HG02798 (cell line): ENCODE data around the gene TCF4.

Experiments
- ATAC-seq: cut with Tn5 transposase; IDR thresholded peaks from one replicate; pipeline ENCODE4 v1.9.1; 2021; ENCODE audit warnings: mild to moderate bottlenecking; ENCODE audit not compliant: unreplicated experiment, poor library complexity

The TCF4 gene

GRCh38 chr18:55588111-55588869 is at the start of gene TCF4:
Gene TCF4, minus strand, starts transcription at chr18:55588192. Its CDS starts 1,076 bp downstream, at chr18:55587116.
- no peak for ATAC-seq

GRCh38 chr18:55637204-55637603 is 49.2 kb upstream of the TCF4 start:
- ATAC-seq = no peak

- no peak for ATAC-seq
Measured at GRCh38 chr18:55635439-55635838, 47.4 kb upstream of the TCF4 start.

- no peak for ATAC-seq
Measured at GRCh38 chr18:55634545-55634944, 46.6 kb upstream of the TCF4 start.

GRCh38 chr18:55633032-55633431 is 45.0 kb upstream of the TCF4 start:
- no peak for ATAC-seq

- no peak for ATAC-seq
Measured at GRCh38 chr18:55629133-55629532, 41.1 kb upstream of the TCF4 start.

- no peak for ATAC-seq
Measured at GRCh38 chr18:55627007-55627406, 39.0 kb upstream of the TCF4 start.

- no peak for ATAC-seq
Measured at GRCh38 chr18:55625901-55626300, 37.9 kb upstream of the TCF4 start.

GRCh38 chr18:55623626-55624025 is 35.6 kb upstream of the TCF4 start:
- ATAC-seq = no peak

- ATAC-seq = no peak
Measured at GRCh38 chr18:55610506-55610905, 22.5 kb upstream of the TCF4 start.

GRCh38 chr18:55609160-55609825 is 21.3 kb upstream of the TCF4 start:
- no peak for ATAC-seq

GRCh38 chr18:55608497-55608896 is 20.5 kb upstream of the TCF4 start:
- ATAC-seq = no peak

- no peak for ATAC-seq
Measured at GRCh38 chr18:55607773-55608172, 19.8 kb upstream of the TCF4 start.

GRCh38 chr18:55605733-55606338 is 17.8 kb upstream of the TCF4 start:
- peak; percentile 74 for ATAC-seq

GRCh38 chr18:55603775-55604174 is 15.8 kb upstream of the TCF4 start:
- no peak for ATAC-seq

- no peak for ATAC-seq
Measured at GRCh38 chr18:55593888-55594287, 5.9 kb upstream of the TCF4 start.

- no peak for ATAC-seq
Measured at GRCh38 chr18:55592572-55592971, 4.6 kb upstream of the TCF4 start.

- no peak for ATAC-seq
Measured at GRCh38 chr18:55592106-55592505, 4.1 kb upstream of the TCF4 start.

GRCh38 chr18:55589625-55590291 is 1.8 kb upstream of the TCF4 start:
- peak; percentile 89 for ATAC-seq

- ATAC-seq = no peak
Measured at GRCh38 chr18:55588870-55589595, 1.0 kb upstream of the TCF4 start.
